CD14-positive monocyte (primary cell): ENCODE measurements around the gene SLC39A3. TPM values are rescaled to one million over a fixed set of nuclear protein-coding genes. Genes with fewer than 3 reads are reported as not detected.

ENCODE experiments used
- DNase-seq, 3 donors: peaks; one replicate each; pipeline ENCODE4 v3.0.0-alpha.2; 2011 to 2022
- H2AFZ ChIP-seq: 2 replicates; pipeline ENCODE4 v1.6.0; 2012; ENCODE audit warnings: mild to moderate bottlenecking, low read depth, low read length, inconsistent platforms; ENCODE audit not compliant: insufficient read depth, poor library complexity, severe bottlenecking
- H3K27ac ChIP-seq, 2 donors: 1 replicate in 1 of 2; 2 replicates in 1 of 2; pipeline ENCODE4 v1.5.1; 2012 to 2013; ENCODE audit warnings: low read length in 2 of 2, control low read depth in 1 of 2, inconsistent platforms in 1 of 2, low read depth in 1 of 2, mild to moderate bottlenecking in 1 of 2
- H3K27me3 ChIP-seq, 2 donors: one replicate each; pipeline versions ENCODE4 v1.6.0 to v1.6.1; 2011 to 2013; ENCODE audit warnings: low read length in 2 of 2; ENCODE audit not compliant: control insufficient read depth in 2 of 2, insufficient read depth in 2 of 2
- H3K36me3 ChIP-seq, 2 donors: replicated peaks in 1 of 2; 1 replicate in 1 of 2; 2 replicates in 1 of 2; pipeline versions ENCODE4 v1.5.1 to v1.6.1; 2012 to 2013; ENCODE audit warnings: low read length in 2 of 2, control low read depth in 1 of 2, inconsistent platforms in 1 of 2, mild to moderate bottlenecking in 1 of 2; ENCODE audit not compliant: insufficient read depth in 2 of 2, control insufficient read depth in 1 of 2
- H3K4me1 ChIP-seq, 2 donors: 1 replicate in 1 of 2; 2 replicates in 1 of 2; pipeline versions ENCODE4 v1.5.1 to v1.6.1; 2012 to 2013; ENCODE audit warnings: low read length in 2 of 2, control low read depth in 1 of 2, inconsistent platforms in 1 of 2, mild to moderate bottlenecking in 1 of 2, moderate library complexity in 1 of 2; ENCODE audit not compliant: insufficient read depth in 2 of 2, control insufficient read depth in 1 of 2
- H3K4me2 ChIP-seq: replicated peaks from 2 replicates; pipeline ENCODE3; 2012; ENCODE audit warnings: low read length, moderate library complexity, mild to moderate bottlenecking; ENCODE audit not compliant: poor library complexity, severe bottlenecking; ENCODE audit errors: extremely low read depth
- H3K4me3 ChIP-seq, 3 experiments: fragments of 200-600 bp in 1 of 3; sonication (generic) in 1 of 3; replicated peaks in 1 of 3; 1 replicate in 2 of 3; 2 replicates in 1 of 3; pipeline ENCODE4 v1.5.1; 2011 to 2013; ENCODE audit warnings: low read length in 3 of 3, mild to moderate bottlenecking in 3 of 3, control low read depth in 2 of 3, low read depth in 2 of 3, inconsistent platforms in 1 of 3, moderate library complexity in 1 of 3
- H3K79me2 ChIP-seq: 2 replicates; pipeline ENCODE4 v1.6.0; 2012; ENCODE audit warnings: mild to moderate bottlenecking, control low read depth, inconsistent platforms, low read length, moderate library complexity; ENCODE audit not compliant: insufficient read depth
- H3K9ac ChIP-seq: 2 replicates; pipeline ENCODE4 v1.6.0; 2017; ENCODE audit warnings: low read length, mild to moderate bottlenecking; ENCODE audit not compliant: insufficient read depth, poor library complexity, severe bottlenecking
- H3K9me3 ChIP-seq, 2 donors: replicated peaks in 1 of 2; 1 replicate in 1 of 2; 2 replicates in 1 of 2; pipeline versions ENCODE4 v1.5.1 to v1.6.1; 2012 to 2013; ENCODE audit warnings: low read length in 2 of 2, control low read depth in 1 of 2; ENCODE audit not compliant: control insufficient read depth in 1 of 2, insufficient read depth in 1 of 2
- H4K20me1 ChIP-seq: 2 replicates; pipeline ENCODE4 v1.6.0; 2012; ENCODE audit warnings: mild to moderate bottlenecking, low read length, control low read depth, moderate library complexity; ENCODE audit not compliant: insufficient read depth
- H3K27ac Mint-ChIP-seq, 7 donors: one replicate each; pipeline ENCODE4 v1.8.0; 2020; ENCODE audit warnings: mild to moderate bottlenecking in 7 of 7, mixed read lengths in 7 of 7, moderate library complexity in 6 of 7, inconsistent platforms in 2 of 7
- H3K27me3 Mint-ChIP-seq, 3 donors: one replicate each; pipeline ENCODE4 v1.8.0; 2021 to 2022; ENCODE audit warnings: low read depth in 3 of 3, mild to moderate bottlenecking in 3 of 3, mixed read lengths in 3 of 3, moderate library complexity in 3 of 3, inconsistent platforms in 1 of 3
- H3K36me3 Mint-ChIP-seq, 2 donors: one replicate each; pipeline ENCODE4 v1.8.0; 2020; ENCODE audit warnings: mixed read lengths in 2 of 2, inconsistent platforms in 1 of 2, mild to moderate bottlenecking in 1 of 2
- H3K4me1 Mint-ChIP-seq: one replicate; pipeline ENCODE4 v1.8.0; 2020; ENCODE audit warnings: mild to moderate bottlenecking, mixed read lengths
- H3K4me3 Mint-ChIP-seq, 2 donors: one replicate each; pipeline ENCODE4 v1.8.0; 2020; ENCODE audit warnings: mild to moderate bottlenecking in 2 of 2, mixed read lengths in 2 of 2, moderate library complexity in 1 of 2
- H3K9me3 Mint-ChIP-seq, 7 donors: one replicate each; pipeline ENCODE4 v1.8.0; 2020 to 2022; ENCODE audit warnings: mixed read lengths in 7 of 7, mild to moderate bottlenecking in 6 of 7, moderate library complexity in 6 of 7, inconsistent platforms in 2 of 7
- CTCF ChIP-seq: fragments of 200-600 bp; IDR thresholded peaks from one replicate; pipeline ENCODE4 v1.8.0; 2022; ENCODE audit warnings: antibody characterized with exemption, mild to moderate bottlenecking
- WGBS: methylation state at CpG from one replicate; pipeline ENCODE4 v1.1.5; 2013; ENCODE audit warnings: missing lambda C conversion rate; ENCODE audit not compliant: insufficient coverage; 5-methylcytosine and 5-hydroxymethylcytosine counted together
- intact Hi-C, 2 donors: fragments of 100-400 bp; cut with micrococcal nuclease; formaldehyde crosslinking; loops; one replicate each; pipeline versions ENCODE4 v1.15.0 to v1.15.1; 2023
- polyA plus RNA-seq, 3 donors: library from polyadenylated mRNA; depleted of rRNA in 1 of 3; unstranded in 2 of 3; stranded (reverse) in 1 of 3; fragments of 300-500 nt in 2 of 3; fragments of >200 nt in 1 of 3; fragmentation: Illumina TruSeq in 2 of 3; gene quantifications; 1 replicate in 2 of 3; 2 replicates in 1 of 3; pipeline ENCODE4 v1.2.3, GENCODE V29; 2012 to 2021

SLC39A3 gene
- polyA plus RNA-seq, 3 donors: 14.2 to 39.5 (median 37.0) TPM

- Histone ChIP-seq H3K27me3 (no peaks in the 10 kb centered on the region), H3K4me1 (no peaks in the 10 kb centered on the region), H3K36me3 (peaks cover 76 to 93% of the 10 kb centered on the region in 2 donors), H3K4me3 (no peak overlapping the region), H3K4me2 (no peak overlapping the region), H4K20me1 (no peaks in the 10 kb centered on the region), H3K79me2 (no peaks in the 10 kb centered on the region), H3K9me3 (no peaks in the 10 kb centered on the region), H3K27ac (no peak overlapping the region), H2AFZ (no peak overlapping the region), H3K9ac (no peak overlapping the region)
- intact Hi-C loops: no loop called here
- Mint-ChIP-seq H3K27me3 (peaks cover 0 to 2% (median 0%) of the 10 kb centered on the region in 3 donors), H3K4me1 (no peaks in the 10 kb centered on the region), H3K9me3 (peaks cover 0 to 4% (median 0%) of the 10 kb centered on the region in 7 donors), H3K36me3 (peaks cover 68 to 96% of the 10 kb centered on the region in 2 donors), H3K4me3 (no peak overlapping the region), H3K27ac (peak overlapping the region in 1 of 7 donors; percentile 25)
- WGBS: no CpG with 5 or more reads among the region's 7 CpGs
- no peak for TF ChIP-seq CTCF
- DNase-seq: no peak
These were observed 20.1 kb upstream of the SLC39A3 start for GRCh38 chr19:2759965-2760364.

- Histone ChIP-seq H3K9me3 (no peaks in the 10 kb centered on the region), H3K4me3 (no peak overlapping the region), H3K79me2 (no peaks in the 10 kb centered on the region), H4K20me1 (no peaks in the 10 kb centered on the region), H3K9ac (no peak overlapping the region), H3K27ac (no peak overlapping the region), H3K36me3 (peaks cover 78 to 93% of the 10 kb centered on the region in 2 donors), H3K4me2 (no peak overlapping the region), H3K27me3 (no peaks in the 10 kb centered on the region), H2AFZ (no peak overlapping the region), H3K4me1 (no peaks in the 10 kb centered on the region)
- H3K4me3 Mint-ChIP-seq: no peak overlapping the region
- WGBS: 94% methylated on average over 9 of the region's 17 CpGs
- peaks cover 71 to 96% of the 10 kb centered on the region in 2 donors for H3K36me3 Mint-ChIP-seq
- H3K4me1 Mint-ChIP-seq: no peaks in the 10 kb centered on the region
- peaks cover 0 to 2% (median 0%) of the 10 kb centered on the region in 3 donors for H3K27me3 Mint-ChIP-seq
- DNase-seq: no peak
- intact Hi-C loops: no loop called here
- peaks cover 0 to 4% (median 0%) of the 10 kb centered on the region in 7 donors for H3K9me3 Mint-ChIP-seq
- H3K27ac Mint-ChIP-seq: no peak overlapping the region
- TF ChIP-seq CTCF: no peak
These were observed 19.5 kb upstream of the SLC39A3 start for GRCh38 chr19:2759362-2759761.
